Neural progenitor cell (in vitro differentiated cells): ENCODE results near the gene BPIFA2.

Experiments
- EZH2 ChIP-seq: fragments of 200-600 bp; sonication (generic); IDR thresholded peaks from 2 replicates; pipeline ENCODE4 v1.6.1; 2017; ENCODE audit warnings: antibody characterized with exemption, mild to moderate bottlenecking, moderate library complexity
- EZH2phosphoT487 ChIP-seq: fragments of 200-600 bp; sonication (generic); IDR thresholded peaks from 2 replicates; pipeline ENCODE4 v1.6.1; 2017; ENCODE audit warnings: antibody characterized with exemption
- TF ChIP-seq, protein P1 (sequence below): fragments of 200-600 bp; sonication (generic); IDR thresholded peaks from 2 replicates; pipeline ENCODE4 v1.5.1; 2017; ENCODE audit warnings: antibody characterized with exemption, mild to moderate bottlenecking

DNA sequence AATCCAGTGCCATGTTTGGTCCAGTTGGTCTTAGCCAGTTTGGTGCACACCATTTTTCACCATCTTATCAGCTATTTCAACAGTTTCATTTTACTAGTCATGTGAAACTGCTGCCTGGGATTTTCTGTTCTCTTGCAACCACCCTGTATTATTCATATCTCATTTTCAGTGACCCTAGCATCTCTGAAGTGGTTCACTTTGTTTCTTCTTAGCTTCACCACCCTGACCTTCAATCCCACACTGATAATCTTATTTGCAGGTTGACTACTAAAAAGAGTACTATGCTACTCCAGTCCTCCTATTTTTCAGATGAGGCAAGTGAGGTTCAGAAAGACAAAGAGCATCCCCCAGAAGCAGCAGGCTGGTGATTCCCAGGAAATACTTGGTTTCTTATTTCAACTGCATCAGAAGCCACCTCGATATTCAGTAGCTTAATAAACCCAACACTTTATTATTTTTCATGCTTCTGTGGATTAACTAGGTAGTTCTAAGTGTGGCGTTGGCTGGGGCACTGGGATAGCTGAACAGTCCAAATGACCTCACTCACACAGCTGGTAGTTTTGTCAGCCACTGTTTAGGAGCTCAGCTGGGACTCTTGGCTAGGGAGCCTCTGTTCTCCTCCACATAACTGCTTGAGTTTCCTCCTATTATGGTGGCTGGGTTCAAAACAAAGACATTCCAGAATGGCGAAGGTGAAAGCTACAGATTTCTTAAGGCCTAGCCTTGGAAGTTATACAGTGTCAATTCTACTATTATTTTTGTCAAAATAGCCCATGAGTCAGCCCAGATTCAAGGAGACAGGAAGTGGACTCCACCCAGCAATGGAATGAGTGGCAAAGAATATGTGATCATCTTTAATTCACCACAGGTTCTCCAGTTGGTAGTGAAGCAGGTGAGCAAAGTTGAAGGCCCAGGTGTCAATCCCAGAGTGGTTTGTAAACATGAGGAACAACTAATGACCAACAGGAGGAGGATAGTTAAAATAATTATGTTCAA lies 47.9 kb upstream of the BPIFA2 start:
- TF ChIP-seq, protein P1, sequence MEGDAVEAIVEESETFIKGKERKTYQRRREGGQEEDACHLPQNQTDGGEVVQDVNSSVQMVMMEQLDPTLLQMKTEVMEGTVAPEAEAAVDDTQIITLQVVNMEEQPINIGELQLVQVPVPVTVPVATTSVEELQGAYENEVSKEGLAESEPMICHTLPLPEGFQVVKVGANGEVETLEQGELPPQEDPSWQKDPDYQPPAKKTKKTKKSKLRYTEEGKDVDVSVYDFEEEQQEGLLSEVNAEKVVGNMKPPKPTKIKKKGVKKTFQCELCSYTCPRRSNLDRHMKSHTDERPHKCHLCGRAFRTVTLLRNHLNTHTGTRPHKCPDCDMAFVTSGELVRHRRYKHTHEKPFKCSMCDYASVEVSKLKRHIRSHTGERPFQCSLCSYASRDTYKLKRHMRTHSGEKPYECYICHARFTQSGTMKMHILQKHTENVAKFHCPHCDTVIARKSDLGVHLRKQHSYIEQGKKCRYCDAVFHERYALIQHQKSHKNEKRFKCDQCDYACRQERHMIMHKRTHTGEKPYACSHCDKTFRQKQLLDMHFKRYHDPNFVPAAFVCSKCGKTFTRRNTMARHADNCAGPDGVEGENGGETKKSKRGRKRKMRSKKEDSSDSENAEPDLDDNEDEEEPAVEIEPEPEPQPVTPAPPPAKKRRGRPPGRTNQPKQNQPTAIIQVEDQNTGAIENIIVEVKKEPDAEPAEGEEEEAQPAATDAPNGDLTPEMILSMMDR, result no peak
- TF ChIP-seq EZH2 (no peak), EZH2phosphoT487 (no peak)
